Measurements from ENCODE around the gene DDX53. TPM values are rescaled to one million over a fixed set of nuclear protein-coding genes. Genes with fewer than 3 reads are reported as not detected.

DDX53 gene
- total and polyA plus RNA-seq, 9 of the 15 experiments (the other 6 are each of a cell fraction or from before 2014, with no cell fraction given), result 0.25 to 3.3 (median 2.4) TPM

GRCh38 chrX:22999696-23000223 lies at the start of gene DDX53 (continued):
- TF ChIP-seq GABPB1 (CRISPR knock-in tag; IDR thresholded peaks at IDR 0.05) (peak; percentile 34; the same call in 1 of the 2 replicates), ZNF584 (CRISPR knock-in tag; IDR thresholded peaks at IDR 0.05; ENCODE audit: low read depth) (no peak), CREB1 (IDR thresholded peaks at IDR 0.05) (peak; percentile 73), CREB1 (CRISPR knock-in tag; IDR thresholded peaks at IDR 0.05) (peak; percentile 84), CHD2 (IDR thresholded peaks at IDR 0.05; ENCODE audit: low read depth, low read length) (no peak), ZNF639 (CRISPR knock-in tag; conservative IDR thresholded peaks at IDR 0.05 in 1 of 2, IDR thresholded peaks at IDR 0.05 in 1 of 2) (peak in 1 of 2 experiments; percentile 42; a peak in 1 of 4 replicates), MGA (IDR thresholded peaks at IDR 0.05) (peak; percentile 28), YY1 (IDR thresholded peaks at IDR 0.05; ENCODE audit: borderline replicate concordance in 1 of 3, control insufficient read depth in 1 of 3, extremely low read depth in 1 of 3, insufficient read depth in 3 of 3, insufficient read length in 1 of 3, insufficient replicate concordance in 2 of 3, low read depth in 1 of 3, low read length in 2 of 3) (peak in 1 of 3 experiments; percentile 72), NFYB (IDR thresholded peaks at IDR 0.05; ENCODE audit: extremely low read depth, insufficient read length) (peak; percentile 42), HNRNPH1 (optimal IDR thresholded peaks at IDR 0.05; ENCODE audit: low read depth, low read length) (no peak), RBFOX2 (IDR thresholded peaks at IDR 0.05; ENCODE audit: low read depth, low read length) (peak; percentile 53)
- TF ChIP-seq, protein P1, sequence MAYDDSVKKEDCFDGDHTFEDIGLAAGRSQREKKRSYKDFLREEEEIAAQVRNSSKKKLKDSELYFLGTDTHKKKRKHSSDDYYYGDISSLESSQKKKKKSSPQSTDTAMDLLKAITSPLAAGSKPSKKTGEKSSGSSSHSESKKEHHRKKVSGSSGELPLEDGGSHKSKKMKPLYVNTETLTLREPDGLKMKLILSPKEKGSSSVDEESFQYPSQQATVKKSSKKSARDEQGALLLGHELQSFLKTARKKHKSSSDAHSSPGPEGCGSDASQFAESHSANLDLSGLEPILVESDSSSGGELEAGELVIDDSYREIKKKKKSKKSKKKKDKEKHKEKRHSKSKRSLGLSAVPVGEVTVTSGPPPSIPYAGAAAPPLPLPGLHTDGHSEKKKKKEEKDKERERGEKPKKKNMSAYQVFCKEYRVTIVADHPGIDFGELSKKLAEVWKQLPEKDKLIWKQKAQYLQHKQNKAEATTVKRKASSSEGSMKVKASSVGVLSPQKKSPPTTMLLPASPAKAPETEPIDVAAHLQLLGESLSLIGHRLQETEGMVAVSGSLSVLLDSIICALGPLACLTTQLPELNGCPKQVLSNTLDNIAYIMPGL (CRISPR knock-in tag; IDR thresholded peaks at IDR 0.05), result no peak
